Central memory CD8-positive, alpha-beta T cell (primary cell): ENCODE data around the gene MAPK4.

Experiments used
- ATAC-seq: fragments of 150-1000 bp; cut with Tn5 transposase; replicated peaks from 2 replicates; pipeline ENCODE4 v1.10.0; 2022; ENCODE audit warnings: mild to moderate bottlenecking, moderate FRiP score, moderate number of reproducible peaks; ENCODE audit not compliant: poor library complexity, severe bottlenecking; ENCODE audit errors: extremely low read depth
- DNase-seq, 2 donors: peaks; one replicate each; pipeline ENCODE4 v3.0.0; 2021; ENCODE audit warnings: low spot score in 2 of 2
- H3K27ac Mint-ChIP-seq: one replicate; pipeline ENCODE4 v1.8.0; 2022; ENCODE audit warnings: low read depth, mild to moderate bottlenecking, moderate library complexity, mixed read lengths
- H3K27me3 Mint-ChIP-seq: one replicate; pipeline ENCODE4 v1.8.0; 2022; ENCODE audit warnings: mixed read lengths
- H3K36me3 Mint-ChIP-seq: one replicate; pipeline ENCODE4 v1.8.0; 2022; ENCODE audit warnings: mild to moderate bottlenecking, moderate library complexity, mixed read lengths; ENCODE audit not compliant: insufficient read depth
- H3K4me1 Mint-ChIP-seq: one replicate; pipeline ENCODE4 v1.8.0; 2022; ENCODE audit warnings: mixed read lengths
- H3K4me3 Mint-ChIP-seq: one replicate; pipeline ENCODE4 v1.8.0; 2022; ENCODE audit warnings: mild to moderate bottlenecking, moderate library complexity, mixed read lengths
- H3K9me3 Mint-ChIP-seq: one replicate; pipeline ENCODE4 v1.8.0; 2022; ENCODE audit warnings: mixed read lengths

MAPK4 gene

DNA sequence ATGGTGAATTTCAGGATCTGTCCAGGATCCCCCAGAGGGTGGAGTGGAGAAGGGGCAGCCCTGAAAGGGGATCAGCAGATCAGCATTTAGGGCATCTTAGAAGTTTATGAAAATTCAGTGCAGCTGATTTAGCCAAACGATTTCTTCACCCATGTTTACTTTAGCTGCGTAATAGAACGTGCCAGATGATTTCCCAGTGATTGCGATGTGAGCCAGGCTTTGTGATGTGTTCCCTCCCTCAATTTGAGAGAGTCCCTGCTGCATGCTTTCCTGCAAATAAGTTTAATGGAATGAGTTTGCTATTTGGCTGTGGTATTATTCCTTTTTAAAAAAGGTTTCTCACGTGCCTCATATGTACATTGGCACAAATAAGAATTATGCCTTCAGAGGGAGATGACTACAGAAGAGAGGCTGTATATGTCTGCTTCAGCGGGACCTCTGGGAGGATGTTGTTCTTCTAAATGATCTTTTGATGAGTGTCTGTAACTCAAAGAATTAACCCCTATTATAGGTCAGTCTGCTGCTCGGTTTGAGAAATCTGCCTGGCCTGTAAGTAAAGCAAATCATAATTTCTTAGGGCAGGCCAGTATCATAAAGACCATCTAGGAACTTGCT is 148.1 kb downstream of the MAPK4 start:
- H3K27ac Mint-ChIP-seq = no peak overlapping the region
- no peak for ATAC-seq
- no peak overlapping the region for H3K4me3 Mint-ChIP-seq
- no peaks in the 10 kb centered on the region for H3K9me3 Mint-ChIP-seq
- no peaks in the 10 kb centered on the region for H3K4me1 Mint-ChIP-seq
- peaks cover 21% of the 10 kb centered on the region for H3K27me3 Mint-ChIP-seq
- H3K36me3 Mint-ChIP-seq = no peaks in the 10 kb centered on the region
- no peak for DNase-seq

DNA sequence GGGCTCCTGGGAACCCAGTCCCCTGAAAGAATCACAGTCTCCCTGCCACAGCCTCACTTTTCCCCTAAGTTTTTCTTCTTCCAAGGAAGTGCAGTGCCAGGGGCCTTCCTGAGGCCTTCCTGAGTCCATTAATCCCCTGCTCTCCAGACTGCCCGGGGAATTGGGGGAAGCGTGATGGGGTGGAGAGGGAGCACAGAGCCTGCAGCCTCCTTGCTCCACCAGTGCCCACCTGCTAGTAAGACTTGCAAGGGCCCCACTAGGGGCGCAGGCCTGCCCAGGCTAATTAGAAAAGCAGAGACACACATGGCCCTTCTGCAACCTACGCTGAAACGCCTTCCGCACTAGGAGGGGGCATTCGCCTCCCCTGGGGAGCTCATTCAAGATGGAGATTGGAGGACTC is 149.3 kb downstream of the MAPK4 start:
- DNase-seq = no peak
- peaks cover 21% of the 10 kb centered on the region for H3K27me3 Mint-ChIP-seq
- no peaks in the 10 kb centered on the region for H3K9me3 Mint-ChIP-seq
- ATAC-seq = no peak
- H3K4me3 Mint-ChIP-seq = no peak overlapping the region
- H3K36me3 Mint-ChIP-seq = no peaks in the 10 kb centered on the region
- H3K27ac Mint-ChIP-seq = no peak overlapping the region
- no peaks in the 10 kb centered on the region for H3K4me1 Mint-ChIP-seq

DNA sequence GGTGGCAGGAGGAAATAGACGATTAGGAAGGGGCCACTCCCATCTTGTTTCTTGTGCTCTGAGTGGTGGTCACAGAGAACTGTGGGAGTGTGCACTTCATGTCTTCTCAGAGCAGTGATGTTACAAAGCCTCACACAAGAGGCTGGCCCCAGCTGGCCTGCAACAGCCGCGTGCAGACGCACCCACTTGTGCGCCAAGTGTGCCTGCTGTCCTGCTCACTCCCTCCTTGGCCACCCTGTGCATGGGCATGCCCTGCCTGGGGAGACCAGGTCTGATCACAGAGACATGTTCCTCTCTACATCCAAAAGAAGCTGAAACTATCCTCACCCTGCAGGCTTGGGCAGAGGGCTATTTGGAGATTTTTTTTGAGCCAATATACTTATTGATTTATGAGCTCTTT is 151.5 kb downstream of the MAPK4 start:
- ATAC-seq (no peak), DNase-seq (no peak)
- H3K27me3 Mint-ChIP-seq = peaks cover 21% of the 10 kb centered on the region
- no peaks in the 10 kb centered on the region for H3K36me3 Mint-ChIP-seq
- peaks cover 7% of the 10 kb centered on the region for H3K9me3 Mint-ChIP-seq
- H3K4me3 Mint-ChIP-seq = no peak overlapping the region
- no peaks in the 10 kb centered on the region for H3K4me1 Mint-ChIP-seq
- no peak overlapping the region for H3K27ac Mint-ChIP-seq

DNA sequence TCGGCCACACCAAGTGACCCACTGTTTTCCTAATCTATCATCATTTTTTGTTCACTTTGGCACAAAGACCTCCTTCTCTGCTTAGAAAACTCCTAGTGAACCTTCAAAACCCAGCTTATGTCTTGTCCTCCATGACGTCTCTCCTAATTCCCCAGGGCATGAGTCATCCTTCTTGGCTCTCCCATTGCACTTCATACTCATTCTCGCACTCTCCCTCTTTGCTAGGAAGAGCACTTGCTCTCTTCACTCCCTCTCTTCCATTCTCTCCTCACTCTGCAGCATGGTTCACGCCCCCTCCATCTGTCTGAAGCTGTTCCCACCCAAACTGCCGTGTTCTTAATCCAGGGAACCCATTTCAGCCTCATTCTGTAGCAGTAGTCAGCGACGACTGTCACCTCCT is 156.0 kb downstream of the MAPK4 start:
- Mint-ChIP-seq H3K4me1 (no peaks in the 10 kb centered on the region), H3K4me3 (no peak overlapping the region), H3K9me3 (peaks cover 12% of the 10 kb centered on the region)

DNA sequence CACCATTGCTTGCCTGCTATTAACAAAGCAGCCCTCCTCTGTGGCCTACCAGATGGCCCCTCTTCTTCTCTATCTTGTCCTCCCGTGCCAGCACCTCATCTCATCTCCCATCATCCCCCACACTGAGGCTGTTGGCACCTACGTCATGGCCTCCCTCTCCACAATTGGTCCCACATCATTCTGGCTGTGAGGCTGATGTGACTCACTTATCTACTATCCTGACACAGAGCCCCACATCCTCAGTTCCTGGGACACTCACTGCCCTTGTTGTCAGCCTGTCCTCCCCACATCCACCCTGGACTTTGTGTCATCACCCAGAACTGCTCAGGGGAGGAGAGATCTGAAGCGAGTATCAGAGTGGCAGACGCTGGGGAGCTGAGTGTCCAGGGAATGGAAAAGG is 157.0 kb downstream of the MAPK4 start:
- no peak overlapping the region for H3K27ac Mint-ChIP-seq
- no peaks in the 10 kb centered on the region for H3K4me1 Mint-ChIP-seq
- DNase-seq = no peak
- H3K4me3 Mint-ChIP-seq = no peak overlapping the region
- no peak for ATAC-seq
- H3K27me3 Mint-ChIP-seq = peaks cover 41% of the 10 kb centered on the region
- no peaks in the 10 kb centered on the region for H3K36me3 Mint-ChIP-seq
- H3K9me3 Mint-ChIP-seq = peaks cover 12% of the 10 kb centered on the region

More for the DNA sequence above, 156.0 kb downstream of the MAPK4 start:
- Mint-ChIP-seq H3K36me3 (no peaks in the 10 kb centered on the region), H3K27me3 (peaks cover 44% of the 10 kb centered on the region), H3K27ac (no peak overlapping the region)
- ATAC-seq (no peak), DNase-seq (no peak)

DNA sequence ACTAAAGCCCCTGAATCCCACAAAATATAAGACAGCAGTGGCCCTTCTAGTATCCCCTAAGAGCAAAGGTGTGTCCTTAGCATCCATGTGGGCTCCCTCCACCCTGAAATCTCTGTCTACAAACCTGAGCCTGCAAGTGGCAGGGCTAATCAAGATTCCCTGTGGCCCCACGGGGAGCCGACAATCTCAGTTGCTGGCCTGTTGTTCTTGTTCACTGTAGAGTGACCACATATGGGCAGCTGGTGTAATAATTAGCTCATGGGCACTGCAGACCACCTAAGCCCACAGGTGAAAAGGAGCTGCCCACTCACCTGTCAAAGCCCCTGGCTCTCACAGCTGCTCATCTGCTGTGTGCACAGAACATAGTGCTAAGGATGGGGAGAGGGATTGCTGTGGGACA is 157.7 kb downstream of the MAPK4 start:
- no peaks in the 10 kb centered on the region for H3K4me1 Mint-ChIP-seq
- no peak overlapping the region for H3K27ac Mint-ChIP-seq
- peaks cover 38% of the 10 kb centered on the region for H3K27me3 Mint-ChIP-seq
- no peak overlapping the region for H3K4me3 Mint-ChIP-seq
- ATAC-seq = no peak
- peaks cover 12% of the 10 kb centered on the region for H3K9me3 Mint-ChIP-seq
- no peaks in the 10 kb centered on the region for H3K36me3 Mint-ChIP-seq
- no peak for DNase-seq

DNA sequence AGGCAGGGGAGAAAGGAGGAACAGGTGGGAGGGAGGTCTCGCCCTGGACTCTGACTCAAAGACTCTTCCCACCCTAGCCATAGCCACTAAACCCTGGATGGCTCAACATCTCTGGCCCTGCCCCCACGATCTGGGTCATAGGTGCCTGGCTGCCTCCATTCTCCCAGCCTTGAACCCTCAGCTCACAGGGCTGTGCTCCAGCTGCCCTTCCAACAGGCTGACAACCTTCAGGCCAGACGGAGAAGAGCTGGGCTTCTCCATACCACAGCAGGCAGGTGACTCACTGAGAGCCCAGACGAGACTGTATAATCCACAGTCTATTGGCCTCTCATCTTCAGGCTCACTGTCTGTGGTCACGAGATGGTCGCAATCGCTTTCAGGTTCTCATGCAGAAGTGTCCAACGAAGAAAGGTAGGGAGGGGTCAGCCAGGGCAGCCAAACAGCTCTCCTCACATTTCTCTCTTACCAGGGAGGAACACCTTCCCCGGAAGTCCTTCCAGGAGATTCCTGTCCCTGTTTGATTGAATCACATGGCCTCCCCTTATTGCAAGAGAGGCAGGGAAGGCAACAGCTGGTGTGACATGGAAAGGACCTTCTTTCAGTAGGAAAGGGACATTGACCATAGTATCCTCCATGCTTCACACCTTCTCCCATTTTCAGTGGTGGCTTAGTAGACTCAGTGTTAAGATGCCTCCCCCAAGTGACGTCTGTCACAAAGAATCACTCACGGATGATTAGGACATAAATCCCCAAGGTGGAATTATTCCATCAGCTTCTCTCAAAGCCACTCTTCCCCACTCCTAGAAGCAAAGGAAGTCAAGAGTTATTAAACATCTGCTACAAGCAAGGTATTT is 159.8 kb downstream of the MAPK4 start:
- DNase-seq (no peak), ATAC-seq (no peak)
- Mint-ChIP-seq H3K4me3 (no peak overlapping the region), H3K4me1 (no peaks in the 10 kb centered on the region), H3K27ac (no peak overlapping the region), H3K27me3 (peaks cover 43% of the 10 kb centered on the region), H3K36me3 (no peaks in the 10 kb centered on the region), H3K9me3 (peaks cover 12% of the 10 kb centered on the region)

DNA sequence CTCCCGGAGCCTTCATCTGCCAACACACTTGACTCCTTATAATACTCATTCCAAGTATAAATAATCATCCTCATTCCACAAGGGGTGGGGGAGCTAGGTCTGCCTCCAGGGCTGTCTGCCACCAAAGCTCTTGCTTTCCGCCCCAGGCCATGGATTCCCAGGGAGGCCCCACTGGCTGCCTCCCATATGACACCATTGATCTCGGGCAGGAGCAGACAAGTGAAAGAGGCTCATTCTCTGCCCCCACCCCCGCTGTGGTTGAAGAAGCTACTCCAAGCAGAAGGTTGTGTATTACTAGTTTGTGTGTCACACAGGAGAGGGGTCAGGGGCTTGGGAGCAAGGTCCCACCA is 160.4 kb downstream of the MAPK4 start:
- DNase-seq (no peak), ATAC-seq (no peak)
- Mint-ChIP-seq H3K27ac (no peak overlapping the region), H3K27me3 (peaks cover 47% of the 10 kb centered on the region), H3K4me1 (no peaks in the 10 kb centered on the region), H3K36me3 (no peaks in the 10 kb centered on the region), H3K9me3 (peaks cover 12% of the 10 kb centered on the region), H3K4me3 (no peak overlapping the region)

DNA sequence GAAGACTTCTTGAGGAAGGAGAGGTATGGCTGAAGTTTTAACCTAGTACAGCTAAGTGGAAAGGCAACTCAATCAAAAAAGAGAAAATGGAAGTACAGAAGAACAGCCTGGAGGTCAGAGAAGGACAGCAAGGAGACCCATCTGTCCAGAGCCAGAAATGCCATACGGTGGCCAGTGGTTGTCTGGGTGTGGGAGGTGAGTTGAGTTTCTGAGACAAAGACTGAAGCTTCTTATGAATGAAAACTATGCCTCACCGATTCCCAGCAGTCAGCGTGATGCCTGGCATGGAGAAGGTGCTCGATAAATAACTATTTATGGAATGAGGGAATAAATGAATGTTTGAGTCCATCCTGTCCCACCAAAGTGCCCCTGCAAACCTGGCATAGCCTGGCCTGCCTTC is 161.1 kb downstream of the MAPK4 start:
- DNase-seq = no peak
- no peaks in the 10 kb centered on the region for H3K36me3 Mint-ChIP-seq
- H3K27ac Mint-ChIP-seq = no peak overlapping the region
- H3K27me3 Mint-ChIP-seq = peaks cover 49% of the 10 kb centered on the region
- no peaks in the 10 kb centered on the region for H3K4me1 Mint-ChIP-seq
- peaks cover 8% of the 10 kb centered on the region for H3K9me3 Mint-ChIP-seq
- no peak overlapping the region for H3K4me3 Mint-ChIP-seq
- ATAC-seq = no peak

DNA sequence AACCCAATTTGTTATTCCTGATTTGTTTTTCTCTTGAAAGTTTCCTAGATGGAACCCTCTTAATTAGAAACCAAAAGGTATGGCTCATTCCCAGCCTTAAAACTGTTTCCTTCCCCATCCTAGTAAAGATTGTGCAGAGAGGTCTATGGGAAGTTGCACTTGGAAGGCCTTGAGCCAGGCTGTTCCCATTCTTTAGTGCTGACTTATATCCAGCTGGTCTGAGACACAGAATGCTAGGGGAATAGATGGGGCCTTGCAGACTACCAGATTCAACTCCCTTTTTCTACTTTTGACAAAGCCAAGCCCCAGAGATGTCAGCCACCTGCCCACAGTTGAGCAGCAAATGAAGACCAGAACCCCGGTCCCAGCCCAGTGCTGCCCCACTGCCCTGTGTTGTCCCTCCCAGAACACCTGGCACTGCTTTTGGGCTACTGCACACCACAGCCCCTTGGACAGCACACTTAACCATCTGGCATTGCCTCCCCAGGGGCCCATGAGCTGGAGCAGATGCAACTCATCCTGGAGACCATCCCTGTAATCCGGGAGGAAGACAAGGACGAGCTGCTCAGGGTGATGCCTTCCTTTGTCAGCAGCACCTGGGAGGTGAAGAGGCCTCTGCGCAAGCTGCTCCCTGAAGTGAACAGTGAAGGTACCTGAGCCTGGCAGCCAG is 161.7 kb downstream of the MAPK4 start:
- H3K27me3 Mint-ChIP-seq = peaks cover 49% of the 10 kb centered on the region
- H3K36me3 Mint-ChIP-seq = no peaks in the 10 kb centered on the region
- ATAC-seq (no peak), DNase-seq (no peak)
- peaks cover 3% of the 10 kb centered on the region for H3K9me3 Mint-ChIP-seq
- no peak overlapping the region for H3K4me3 Mint-ChIP-seq
- no peaks in the 10 kb centered on the region for H3K4me1 Mint-ChIP-seq
- no peak overlapping the region for H3K27ac Mint-ChIP-seq

DNA sequence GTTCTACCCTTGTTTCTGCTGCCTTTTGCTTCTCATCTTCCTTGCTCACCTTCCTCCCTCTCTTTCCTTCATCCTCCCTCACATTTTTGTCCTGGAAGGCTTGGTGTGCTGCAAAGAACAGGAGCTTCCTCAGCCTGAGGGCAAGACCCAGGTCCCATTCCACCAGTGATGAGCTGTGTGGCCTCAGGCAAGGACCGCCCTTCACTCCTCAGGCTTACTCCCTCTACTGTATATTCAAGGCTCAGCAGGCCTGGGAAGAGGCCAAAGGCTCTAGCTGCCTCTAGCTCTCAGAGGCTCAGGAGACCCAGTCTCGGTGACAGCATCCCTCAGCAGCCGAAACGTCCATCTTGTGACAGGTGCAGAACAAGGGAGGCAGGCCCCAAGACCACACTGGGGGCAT is 162.4 kb downstream of the MAPK4 start:
- Mint-ChIP-seq H3K9me3 (no peaks in the 10 kb centered on the region), H3K36me3 (no peaks in the 10 kb centered on the region), H3K27ac (no peak overlapping the region), H3K4me3 (no peak overlapping the region), H3K4me1 (no peaks in the 10 kb centered on the region), H3K27me3 (peaks cover 44% of the 10 kb centered on the region)
- DNase-seq (no peak), ATAC-seq (no peak)

DNA sequence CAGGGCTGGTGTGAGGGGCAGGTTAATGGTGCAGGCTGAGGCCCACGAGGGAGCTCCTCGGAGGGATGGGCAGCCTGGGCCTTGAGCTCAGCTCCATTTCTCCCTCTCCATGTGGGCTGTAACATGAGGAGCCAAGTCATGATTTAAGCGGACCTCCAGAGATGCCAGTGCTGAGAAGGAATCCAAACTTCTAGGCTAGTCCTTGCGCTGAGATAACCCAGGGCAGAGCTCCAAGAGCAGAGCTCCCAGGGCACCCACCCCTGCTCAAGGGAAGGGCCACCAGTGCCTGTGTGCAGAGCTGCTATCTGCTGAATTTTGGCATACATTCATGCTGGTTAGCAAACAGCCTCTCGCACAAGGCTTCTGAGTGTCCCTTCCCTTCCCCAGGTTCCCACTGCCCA is 164.9 kb downstream of the MAPK4 start:
- H3K9me3 Mint-ChIP-seq = no peaks in the 10 kb centered on the region
- H3K27ac Mint-ChIP-seq = no peak overlapping the region
- H3K27me3 Mint-ChIP-seq = peaks cover 39% of the 10 kb centered on the region
- no peak for DNase-seq
- H3K4me3 Mint-ChIP-seq = no peak overlapping the region
- no peaks in the 10 kb centered on the region for H3K36me3 Mint-ChIP-seq
- no peaks in the 10 kb centered on the region for H3K4me1 Mint-ChIP-seq
- ATAC-seq = no peak
